GM21576 (cell line): Measurements from ENCODE around the gene SLC26A9.

Experiments used
- ATAC-seq: cut with Tn5 transposase; IDR thresholded peaks from one replicate; pipeline ENCODE4 v1.9.1; 2021; ENCODE audit warnings: mild to moderate bottlenecking, moderate library complexity; ENCODE audit not compliant: unreplicated experiment

The SLC26A9 gene, protein sequence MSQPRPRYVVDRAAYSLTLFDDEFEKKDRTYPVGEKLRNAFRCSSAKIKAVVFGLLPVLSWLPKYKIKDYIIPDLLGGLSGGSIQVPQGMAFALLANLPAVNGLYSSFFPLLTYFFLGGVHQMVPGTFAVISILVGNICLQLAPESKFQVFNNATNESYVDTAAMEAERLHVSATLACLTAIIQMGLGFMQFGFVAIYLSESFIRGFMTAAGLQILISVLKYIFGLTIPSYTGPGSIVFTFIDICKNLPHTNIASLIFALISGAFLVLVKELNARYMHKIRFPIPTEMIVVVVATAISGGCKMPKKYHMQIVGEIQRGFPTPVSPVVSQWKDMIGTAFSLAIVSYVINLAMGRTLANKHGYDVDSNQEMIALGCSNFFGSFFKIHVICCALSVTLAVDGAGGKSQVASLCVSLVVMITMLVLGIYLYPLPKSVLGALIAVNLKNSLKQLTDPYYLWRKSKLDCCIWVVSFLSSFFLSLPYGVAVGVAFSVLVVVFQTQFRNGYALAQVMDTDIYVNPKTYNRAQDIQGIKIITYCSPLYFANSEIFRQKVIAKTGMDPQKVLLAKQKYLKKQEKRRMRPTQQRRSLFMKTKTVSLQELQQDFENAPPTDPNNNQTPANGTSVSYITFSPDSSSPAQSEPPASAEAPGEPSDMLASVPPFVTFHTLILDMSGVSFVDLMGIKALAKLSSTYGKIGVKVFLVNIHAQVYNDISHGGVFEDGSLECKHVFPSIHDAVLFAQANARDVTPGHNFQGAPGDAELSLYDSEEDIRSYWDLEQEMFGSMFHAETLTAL

DNA sequence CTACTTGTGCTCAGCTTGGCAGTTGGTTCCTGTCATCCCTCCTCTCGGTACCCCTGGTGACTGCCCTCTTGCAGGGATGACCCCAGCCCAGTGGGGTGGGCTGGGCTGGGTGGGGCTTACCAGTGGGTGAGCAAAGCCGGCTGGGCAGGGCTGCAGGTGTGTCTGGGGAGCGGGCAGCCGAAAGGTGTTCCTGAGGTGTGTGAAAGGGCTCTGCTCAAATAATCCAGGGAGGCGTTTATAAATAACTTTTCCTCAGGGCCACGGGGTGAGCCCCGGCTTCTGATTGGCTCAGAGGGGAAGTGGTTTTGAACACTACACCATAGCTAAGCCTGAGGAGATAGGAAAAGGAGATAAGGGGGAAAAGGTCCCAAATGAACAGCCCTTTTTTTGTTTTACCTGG is at the start of gene SLC26A9:
Gene SLC26A9, minus strand, starts transcription at position 212 of the 400 bp plus-strand sequence. CDS start 7,636 bp downstream, outside the sequence.
- no peak for ATAC-seq

DNA sequence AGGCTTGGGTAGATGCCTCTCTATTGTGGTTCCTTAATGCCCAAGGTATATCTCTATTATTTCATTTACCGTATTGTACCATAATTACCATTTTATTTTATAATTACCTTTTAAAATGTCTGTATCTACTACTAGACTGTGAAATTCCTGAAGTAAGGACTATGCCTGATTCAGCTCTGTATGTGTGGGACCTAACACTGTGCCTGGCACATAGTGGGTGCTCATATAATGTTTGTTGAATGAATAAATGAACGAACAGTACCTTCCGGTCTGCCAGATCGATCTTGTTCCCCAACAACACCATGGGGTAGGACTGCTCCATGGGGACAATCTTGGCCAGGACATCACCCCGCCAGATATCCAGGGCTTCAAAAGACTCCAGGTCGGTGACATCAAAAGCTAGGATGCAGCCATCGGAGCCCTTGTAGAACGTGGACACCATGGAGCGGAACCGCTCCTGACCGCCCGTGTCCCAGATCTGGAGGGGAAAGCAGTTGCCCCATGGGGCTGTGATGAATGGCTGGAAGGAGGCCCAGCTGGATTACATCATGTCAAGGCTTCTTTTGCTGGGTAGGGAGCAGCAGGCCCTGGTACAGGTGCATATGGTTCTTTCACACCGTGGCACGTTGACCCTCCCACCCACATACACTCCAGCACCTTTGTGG is 49.1 kb upstream of the SLC26A9 start:
- no peak for ATAC-seq

DNA sequence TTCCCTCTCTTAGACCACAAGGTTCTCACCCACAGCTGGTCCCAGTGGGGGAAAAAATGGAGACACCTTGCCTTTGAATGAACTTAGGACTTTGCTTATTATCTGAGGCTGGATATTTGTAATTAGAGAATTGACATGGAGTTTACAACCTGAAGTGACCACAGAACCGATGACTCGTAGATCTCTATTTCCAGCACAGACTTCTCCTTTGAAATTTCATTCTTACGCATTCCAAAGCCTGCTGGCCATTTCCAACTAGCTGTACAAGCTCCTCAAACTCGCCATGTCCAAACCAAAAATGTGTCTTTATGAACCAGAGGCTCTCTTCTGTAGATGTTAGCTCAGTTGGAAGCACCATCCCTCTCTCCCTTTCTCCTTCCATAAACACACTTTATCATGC is 48.0 kb upstream of the SLC26A9 start:
- no peak for ATAC-seq

DNA sequence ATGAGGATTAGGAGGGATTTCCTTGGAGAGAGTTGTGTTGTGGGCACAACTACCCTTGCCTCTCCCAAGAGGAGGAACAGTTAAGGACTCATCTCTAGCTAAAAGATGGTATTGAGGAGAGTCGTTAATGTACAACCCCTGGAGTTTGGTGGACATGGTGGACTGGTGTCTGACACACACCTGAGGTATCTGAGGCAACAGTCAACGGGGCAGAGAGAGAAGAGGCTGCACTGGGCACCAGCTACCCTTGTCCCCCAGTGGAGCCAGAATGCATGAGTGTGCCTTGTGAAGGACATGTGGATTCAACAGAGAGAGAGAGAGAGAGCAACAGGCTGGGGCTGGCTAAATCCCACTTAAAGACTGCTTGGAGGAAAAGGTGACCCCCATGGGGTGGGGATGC is 47.0 kb upstream of the SLC26A9 start:
- ATAC-seq = no peak

DNA sequence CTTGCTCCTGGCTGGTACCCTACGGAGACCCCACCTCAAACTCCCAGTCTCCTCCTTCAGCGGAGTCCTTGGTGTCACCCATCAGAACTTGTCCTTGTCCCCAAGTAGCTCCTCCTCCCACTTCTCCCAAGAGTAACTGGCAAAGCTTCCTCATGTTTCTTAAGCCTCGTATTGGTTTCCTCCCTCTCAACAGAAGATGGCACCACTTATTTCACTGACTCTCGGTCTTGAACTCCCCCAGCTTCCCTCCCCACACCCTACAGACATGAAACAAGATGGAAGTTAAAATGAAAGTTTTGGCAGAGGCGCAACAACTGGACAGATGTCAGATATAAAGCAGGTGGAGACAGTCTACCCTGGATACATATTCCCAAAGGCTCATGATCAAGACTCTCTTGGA is 46.5 kb upstream of the SLC26A9 start:
- ATAC-seq = no peak

DNA sequence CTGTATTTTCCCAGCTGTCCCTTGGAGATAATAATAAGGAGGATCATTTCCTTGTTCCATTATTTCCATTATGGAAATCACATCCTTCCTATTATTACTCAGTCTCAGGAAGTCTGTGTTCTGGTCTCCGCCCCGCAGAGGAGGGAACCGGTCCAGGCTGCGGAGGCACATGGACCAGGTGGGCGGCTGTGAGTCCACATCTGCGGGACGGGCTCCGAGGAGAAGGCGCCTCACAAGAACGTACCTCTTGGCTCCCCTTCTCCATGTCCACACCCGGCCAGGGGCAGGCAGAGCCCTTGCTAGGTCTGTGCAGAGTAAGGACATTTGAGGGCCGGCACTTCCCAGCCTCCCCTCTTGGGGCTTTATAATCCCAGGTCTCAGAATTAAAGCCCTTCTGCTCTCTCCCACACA is 45.3 kb upstream of the SLC26A9 start:
- ATAC-seq = no peak

DNA sequence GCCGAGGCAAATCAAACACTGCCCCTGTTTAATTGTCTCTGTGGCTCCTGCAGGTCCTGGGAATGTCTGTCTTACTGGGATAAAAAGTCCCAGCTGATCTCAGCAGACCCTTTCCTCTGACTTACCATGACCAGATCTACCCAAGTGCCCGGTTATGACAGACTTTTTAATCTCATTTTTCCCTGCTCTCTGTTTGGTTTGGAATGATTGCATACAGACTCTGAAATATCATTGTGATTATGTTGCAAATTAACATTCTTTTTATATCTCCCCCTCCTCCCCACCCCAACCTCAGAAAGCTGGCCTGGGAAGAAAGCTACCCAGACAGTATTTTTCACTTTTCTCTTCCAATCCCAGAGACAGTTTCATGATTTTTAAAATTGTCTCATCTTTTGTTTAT is 43.6 kb upstream of the SLC26A9 start:
- ATAC-seq = no peak

DNA sequence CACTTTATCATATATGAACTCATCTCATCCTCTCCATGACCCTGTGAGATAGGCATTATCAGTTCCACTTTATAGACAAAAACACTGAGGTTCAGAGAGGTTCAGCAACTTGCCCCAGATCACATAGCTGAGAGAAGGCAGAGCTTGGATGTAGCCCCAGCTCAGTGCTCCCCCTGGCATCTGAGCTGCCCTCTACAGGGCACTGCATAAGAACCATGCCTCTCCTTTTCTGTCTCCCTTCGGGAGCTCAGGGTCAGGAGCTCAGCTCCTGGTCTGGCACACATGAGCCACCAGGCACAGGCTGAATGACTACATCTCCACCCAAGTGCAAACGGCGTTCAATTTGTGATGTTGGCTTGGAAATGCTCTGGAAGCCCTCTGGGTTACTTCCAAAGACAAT is 43.0 kb upstream of the SLC26A9 start:
- no peak for ATAC-seq

DNA sequence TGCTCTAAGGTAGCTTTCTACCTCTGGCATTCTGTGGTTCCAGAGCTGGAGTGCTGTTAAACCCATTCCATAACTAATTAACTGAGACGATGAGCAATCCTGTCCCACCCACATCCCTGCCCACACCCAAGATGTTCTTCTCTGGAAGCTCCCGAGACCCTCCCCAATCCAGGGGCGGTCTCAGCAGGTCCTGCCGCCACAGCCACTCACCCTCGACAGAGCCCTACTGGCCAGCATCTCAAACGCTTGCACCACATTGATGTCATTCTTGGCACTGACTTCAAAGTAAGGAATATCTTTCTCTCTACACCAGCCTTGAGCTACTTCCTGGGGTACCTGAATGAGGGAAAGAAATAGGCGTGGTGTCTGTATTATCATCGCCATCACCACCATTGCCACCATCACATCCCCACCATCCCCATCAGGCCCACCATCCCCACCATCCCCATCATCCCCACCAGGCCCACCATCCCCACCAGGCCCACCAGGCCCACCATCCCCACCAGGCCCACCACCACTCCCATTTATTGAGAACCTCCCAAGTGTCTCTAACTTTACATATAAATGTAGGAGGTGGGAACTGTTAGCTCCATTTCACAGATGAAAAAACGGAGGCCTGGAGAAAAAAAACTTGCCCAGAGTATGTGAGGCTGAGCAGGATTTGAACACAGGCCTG is 42.2 kb upstream of the SLC26A9 start:
- no peak for ATAC-seq

DNA sequence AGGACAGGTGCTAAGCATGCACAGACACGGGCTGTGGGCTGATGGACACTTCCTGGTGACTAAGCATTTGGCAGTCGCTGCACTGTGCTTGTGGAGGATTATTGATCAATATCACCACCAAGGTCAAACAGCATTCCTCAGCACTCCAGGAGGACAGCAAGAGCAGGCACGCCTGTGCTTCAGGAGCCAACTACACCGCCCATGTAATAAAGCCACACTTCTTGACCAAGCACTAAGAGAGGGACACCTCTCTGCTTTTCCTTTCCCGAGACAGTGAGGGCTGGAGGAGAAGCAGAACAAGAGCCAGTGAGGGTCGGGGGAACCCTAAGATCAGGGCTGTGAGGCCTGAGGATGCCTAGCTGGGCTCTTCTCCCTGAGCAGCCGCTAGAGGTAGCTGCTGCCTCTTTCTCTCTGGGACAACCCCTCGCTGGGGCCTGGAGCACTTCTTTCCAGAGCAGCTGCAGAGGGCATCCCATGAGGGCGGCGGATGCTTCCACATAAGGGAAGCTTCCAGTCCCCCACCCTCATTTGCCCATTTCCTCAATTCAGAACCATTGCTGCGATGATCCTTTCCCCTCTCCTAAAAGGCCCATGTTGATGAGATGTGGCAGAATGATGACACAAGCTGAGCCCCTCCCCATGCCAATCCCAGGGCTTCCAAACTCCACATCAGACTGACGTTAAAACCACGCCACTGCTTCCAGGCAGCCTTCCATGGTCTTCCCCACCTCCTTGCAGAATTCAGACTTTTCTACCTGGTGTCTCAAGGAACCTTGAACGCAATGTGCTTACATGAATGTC is 40.9 kb upstream of the SLC26A9 start:
- ATAC-seq = no peak

DNA sequence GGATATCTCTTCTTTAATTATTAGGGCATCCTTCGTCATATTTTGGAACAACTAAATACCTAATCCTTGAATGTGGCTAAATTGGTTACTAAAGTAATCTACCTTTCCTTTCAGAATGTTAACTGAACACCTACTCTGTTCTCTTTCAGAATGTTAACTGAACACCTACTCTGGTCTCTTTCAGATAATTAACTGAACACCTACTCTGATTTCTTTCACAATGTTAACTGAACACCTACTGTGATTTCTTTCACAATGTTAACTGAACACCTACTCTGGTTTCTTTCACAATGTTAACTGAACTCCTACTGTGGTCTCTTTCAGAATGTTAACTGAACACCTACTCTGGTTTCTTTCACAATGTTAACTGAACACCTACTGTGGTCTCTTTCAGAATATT is 38.0 kb upstream of the SLC26A9 start:
- ATAC-seq = no peak

DNA sequence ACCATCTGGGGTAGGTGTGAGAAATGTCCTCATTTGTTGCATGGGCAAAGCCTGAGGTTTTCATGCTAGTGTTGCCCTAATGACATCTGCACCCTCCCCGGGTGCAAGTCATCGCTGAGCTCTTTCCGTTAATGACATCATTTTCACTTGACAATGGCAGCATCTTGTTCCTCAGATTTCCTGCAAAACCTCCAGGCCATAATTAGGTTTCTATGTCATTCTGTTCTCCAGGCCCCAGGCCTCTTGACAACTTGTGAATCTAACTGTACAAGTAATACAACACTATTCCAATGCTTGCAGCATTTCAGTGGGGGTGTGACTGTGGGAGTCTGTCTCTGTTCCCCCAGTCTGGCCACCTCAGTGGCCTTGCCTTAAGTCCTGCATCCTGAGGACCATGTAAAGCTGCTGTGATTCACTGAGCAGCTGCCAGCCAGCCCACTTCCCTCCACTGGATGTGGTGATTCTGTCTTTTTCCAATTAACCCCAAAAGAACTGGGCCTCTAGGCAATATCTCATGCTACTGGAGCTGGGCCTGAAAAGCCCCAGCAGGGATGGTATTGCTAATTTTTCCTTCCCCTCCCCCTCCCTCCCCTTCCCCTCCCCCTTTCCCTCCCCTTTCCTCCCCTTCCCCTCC is 37.1 kb upstream of the SLC26A9 start:
- no peak for ATAC-seq

DNA sequence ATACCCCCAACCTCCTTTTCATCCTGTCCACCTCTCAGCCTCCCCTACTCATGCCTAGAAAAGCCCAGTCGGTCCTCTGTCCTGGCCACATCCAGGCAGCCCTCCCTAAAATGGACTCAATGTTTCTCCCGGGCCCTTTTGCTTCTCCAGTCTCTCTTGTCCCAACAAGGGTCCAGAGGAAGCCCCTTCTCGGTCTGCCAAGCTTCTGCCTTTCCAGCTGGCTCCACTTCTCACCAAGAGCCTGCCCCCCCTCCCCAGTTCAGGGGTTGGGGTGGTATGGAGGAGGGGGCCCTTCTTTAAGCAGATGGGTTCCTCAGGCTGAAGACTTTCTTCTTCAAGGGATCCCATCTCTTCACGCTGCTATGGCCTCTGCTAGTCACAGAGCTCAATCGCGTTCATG is 36.0 kb upstream of the SLC26A9 start:
- no peak for ATAC-seq

DNA sequence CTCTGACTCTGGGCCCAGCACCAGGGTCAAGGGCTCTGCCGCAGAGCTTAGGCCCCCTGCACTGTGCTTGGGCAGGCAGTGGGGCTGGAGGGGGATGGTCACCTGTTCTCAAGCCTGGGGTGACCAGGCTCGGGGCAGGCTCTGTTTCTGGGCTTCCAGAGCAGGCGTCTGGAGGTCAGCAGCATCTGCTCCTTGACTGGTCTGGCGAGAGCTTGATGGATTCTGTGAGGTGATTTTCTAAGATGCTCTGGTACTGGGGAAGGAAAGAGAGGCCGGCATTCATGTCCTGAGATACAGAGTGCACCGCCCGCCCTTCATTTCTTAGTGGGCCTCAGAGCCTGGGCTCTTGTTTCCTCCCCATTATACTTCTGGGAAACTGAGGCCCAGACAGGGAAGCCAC is 35.4 kb upstream of the SLC26A9 start:
- ATAC-seq = no peak

DNA sequence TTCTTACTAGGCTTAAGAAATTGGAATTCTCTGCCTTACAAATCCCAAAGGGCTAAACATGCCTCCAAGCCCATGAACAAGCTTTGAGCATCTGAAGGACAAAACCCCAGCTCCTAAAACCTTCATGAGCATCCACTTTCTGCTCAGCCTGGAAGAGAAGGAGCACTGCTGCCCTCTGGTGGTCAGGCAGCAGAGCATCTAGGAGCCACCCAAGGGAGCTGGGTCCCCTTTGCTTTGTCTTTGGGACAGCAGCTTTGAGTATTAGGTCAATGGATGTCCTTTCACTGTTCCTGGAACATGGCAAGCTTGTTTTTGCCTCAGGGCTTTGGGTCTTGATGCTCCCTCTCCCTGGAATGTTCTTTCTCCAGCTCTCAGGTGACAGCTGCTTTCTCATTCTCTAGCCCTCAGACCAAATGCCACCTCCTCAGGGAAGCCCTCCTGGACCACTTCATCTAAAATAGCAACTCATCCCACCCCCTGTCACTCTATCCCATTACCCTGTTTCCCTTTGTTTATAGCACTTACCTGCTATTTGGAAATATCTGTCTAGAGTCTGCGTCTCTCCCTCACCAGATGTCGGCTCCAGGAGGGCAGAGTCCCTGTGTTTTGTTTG is 34.3 kb upstream of the SLC26A9 start:
- ATAC-seq = peak; percentile 58

DNA sequence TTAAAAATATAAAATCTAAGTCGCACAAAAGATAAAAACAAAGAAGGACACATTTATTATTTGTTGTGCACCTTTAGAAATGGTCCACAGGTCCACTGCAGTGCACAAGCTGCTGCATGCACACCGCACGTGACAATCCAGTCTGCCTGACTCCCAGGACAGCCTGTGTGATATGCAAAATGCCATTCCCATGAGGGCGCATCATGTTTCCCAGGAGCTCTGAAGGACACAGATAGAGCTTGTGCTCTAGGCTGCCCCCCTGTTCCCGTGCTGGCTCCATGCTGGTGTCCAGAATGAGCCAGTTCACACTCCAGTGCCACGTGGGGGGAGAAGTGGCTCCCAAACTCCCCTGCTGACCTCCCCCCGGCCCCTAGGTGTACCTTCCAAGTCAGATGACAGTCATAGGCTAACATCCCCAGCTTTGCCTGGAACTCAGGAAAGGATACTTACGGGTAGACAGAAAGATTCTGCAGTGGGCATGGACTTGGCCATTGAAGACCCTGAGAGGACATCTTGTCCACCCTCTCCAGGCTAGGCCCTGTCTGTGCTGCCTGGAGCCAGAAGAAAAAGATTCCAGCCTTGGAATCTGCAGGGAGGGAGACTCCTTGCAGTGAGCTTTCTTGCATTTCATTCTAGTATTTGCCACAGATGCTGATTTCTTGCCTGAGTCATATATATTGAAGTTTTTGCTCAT is 33.6 kb upstream of the SLC26A9 start:
- ATAC-seq = no peak

DNA sequence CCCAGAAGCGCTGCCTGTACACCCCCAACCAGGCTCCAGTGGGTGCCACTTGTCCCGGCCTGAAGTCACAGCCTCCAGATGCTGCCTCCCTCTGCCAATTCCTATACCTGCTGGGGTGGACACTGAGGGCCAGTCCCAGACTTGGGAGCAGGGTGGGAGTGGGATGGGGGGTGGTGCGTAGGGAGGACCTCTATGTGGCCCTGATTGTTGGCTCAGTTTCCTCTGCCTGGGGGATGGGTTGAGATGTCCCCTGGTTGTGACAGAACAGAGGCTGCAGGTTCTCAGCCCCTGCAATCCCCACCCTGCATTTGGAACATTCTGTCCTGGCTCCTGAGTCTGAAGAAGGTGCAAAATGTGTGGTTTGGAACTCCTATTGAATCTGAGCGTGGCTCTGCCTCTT is 32.8 kb upstream of the SLC26A9 start:
- no peak for ATAC-seq

DNA sequence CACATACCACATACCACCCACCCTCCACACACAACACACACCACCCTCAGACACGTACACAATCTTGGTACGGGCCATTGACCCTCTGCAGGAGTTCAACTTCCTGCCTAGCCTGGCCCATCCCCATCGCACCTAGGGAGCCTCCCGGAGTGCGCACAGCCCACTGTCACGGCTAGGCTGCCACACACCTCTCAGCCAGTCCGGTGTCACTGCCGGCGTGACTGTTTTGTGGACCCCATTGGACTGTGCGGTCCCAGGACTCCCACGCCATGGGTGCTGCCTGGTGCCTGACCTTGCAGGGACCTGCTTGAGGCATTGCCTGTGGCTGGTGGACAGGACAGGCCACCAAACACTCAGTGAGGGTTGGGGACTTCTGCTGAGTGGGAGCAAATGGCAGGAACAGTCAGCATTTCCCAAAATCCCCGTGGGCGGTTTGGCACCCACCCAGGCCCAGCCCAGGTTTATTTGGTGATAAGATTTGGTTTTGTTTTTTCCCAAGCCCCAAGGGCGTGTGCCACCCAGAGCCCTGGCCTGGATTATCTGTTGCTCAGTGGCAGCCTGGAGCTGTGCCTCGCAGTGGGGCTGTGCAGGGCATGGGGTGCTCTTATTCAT is 32.2 kb upstream of the SLC26A9 start:
- no peak for ATAC-seq
